GM21723 (cell line): ENCODE measurements around the gene MYRIP.

Source experiments
- ATAC-seq: cut with Tn5 transposase; IDR thresholded peaks from one replicate; pipeline ENCODE4 v1.9.1; 2021; ENCODE audit warnings: mild to moderate bottlenecking, moderate library complexity; ENCODE audit not compliant: unreplicated experiment

MYRIP gene

GRCh38 chr3:40309418-40309924 lies 500.1 kb downstream of the MYRIP start, which contains the start of gene EIF1B:
TSS of gene EIF1B (plus strand) at chr3:40309707. CDS start at chr3:40309942, 235 bp downstream.
- ATAC-seq: peak; percentile 95
